K562 (cell line): Measurements from ENCODE around the gene DLGAP1.
A peak's percentile ranks its signal among the peaks of the same experiment; 100 is the strongest.

Experiments
- ASH1L ChIP-seq: fragments of 450-650 bp; IDR thresholded peaks from 2 replicates; pipeline ENCODE4 v1.6.1; 2018; ENCODE audit warnings: borderline replicate concordance, mild to moderate bottlenecking, low read depth; ENCODE audit not compliant: partially characterized antibody
- E2F6 ChIP-seq, 2 experiments: IDR thresholded peaks; 2 replicates each; pipeline ENCODE4 v1.6.1; 2011; ENCODE audit warnings: borderline replicate concordance in 1 of 2, control low read depth in 1 of 2, low read depth in 1 of 2, low read length in 1 of 2, mild to moderate bottlenecking in 1 of 2, mixed read lengths in 1 of 2, moderate library complexity in 1 of 2; ENCODE audit not compliant: insufficient read depth in 1 of 2, insufficient read length in 1 of 2, poor library complexity in 1 of 2, severe bottlenecking in 1 of 2; ENCODE audit errors: extremely low read depth in 1 of 2
- POLR2A ChIP-seq: fragments of 450-650 bp; conservative IDR thresholded peaks from 2 replicates; pipeline ENCODE4 v1.6.1; 2016
- POLR2AphosphoS5 ChIP-seq: IDR thresholded peaks from 2 replicates; pipeline ENCODE4 v1.6.1; 2011; ENCODE audit warnings: mild to moderate bottlenecking, low read depth, low read length, moderate library complexity; ENCODE audit not compliant: control insufficient read depth, insufficient read depth
- SMARCB1 ChIP-seq: IDR thresholded peaks from 2 replicates; pipeline ENCODE4 v1.6.1; 2011; ENCODE audit warnings: improper control_type of control experiment, low read depth; ENCODE audit not compliant: insufficient read length
- ZZZ3 ChIP-seq: fragments of 450-650 bp; IDR thresholded peaks from 2 replicates; pipeline ENCODE4 v1.6.1; 2016; ENCODE audit warnings: antibody characterized with exemption, mild to moderate bottlenecking, moderate library complexity
- TF ChIP-seq, protein P1 (sequence below), 2 experiments: fragments of 450-650 bp in 1 of 2; sonication (generic) in 1 of 2; formaldehyde crosslinking; conservative IDR thresholded peaks; 2 replicates each; pipeline versions ENCODE4 v1.4.0 to v1.8.1; 2020 to 2022; ENCODE audit warnings: mild to moderate bottlenecking in 1 of 2, missing genetic modification reagents in 1 of 2
- TF ChIP-seq, protein P2 (sequence below), 3 experiments: IDR thresholded peaks in 2 of 3; conservative IDR thresholded peaks in 1 of 3; 2 replicates each; pipeline ENCODE4 v1.5.1; 2011 to 2012; ENCODE audit warnings: low read length in 3 of 3, mild to moderate bottlenecking in 3 of 3, control low read depth in 2 of 3, improper control_type of control experiment in 1 of 3, inconsistent platforms in 1 of 3, low read depth in 1 of 3, mixed read lengths in 1 of 3, moderate library complexity in 1 of 3; ENCODE audit not compliant: insufficient read depth in 2 of 3
- TF ChIP-seq, protein P3 (sequence below): sonication (generic); formaldehyde crosslinking; IDR thresholded peaks from 2 replicates; pipeline ENCODE4 v1.8.1; 2023; ENCODE audit warnings: mild to moderate bottlenecking, missing genetic modification reagents
- TF ChIP-seq, protein P4 (sequence below): fragments of 250-450 bp; sonication (Bioruptor Pico); IDR thresholded peaks from 2 replicates; pipeline ENCODE4 v1.6.1; 2021; ENCODE audit warnings: mild to moderate bottlenecking

DNA sequence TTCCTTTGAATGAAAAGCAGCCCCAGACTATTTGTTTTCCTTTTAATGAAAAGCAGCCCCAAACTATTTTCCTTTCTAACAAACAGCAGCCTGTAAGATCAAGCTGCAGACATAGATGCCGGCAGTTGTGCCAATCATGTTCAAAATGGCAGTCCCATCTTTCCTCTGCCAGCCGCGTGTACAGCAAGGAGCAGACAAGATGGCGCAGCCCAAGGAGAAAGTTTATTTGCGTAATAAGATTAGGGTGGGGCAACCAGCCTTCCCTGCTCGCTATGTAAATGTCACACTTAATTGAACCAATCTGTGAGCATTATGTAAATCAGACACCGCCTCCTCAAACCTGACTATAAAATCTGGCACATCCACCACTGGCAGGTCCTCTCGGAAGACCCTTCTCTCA, 779.1 kb downstream of the DLGAP1 start:
- TF ChIP-seq POLR2A (peak; percentile 54; the same call in 1 of the 2 replicates), ASH1L (no peak), POLR2AphosphoS5 (peak; percentile 35; the same call in 1 of the 2 replicates), ZZZ3 (no peak), E2F6 (IDR thresholded peaks at IDR 0.05; ENCODE audit: borderline replicate concordance in 1 of 2, extremely low read depth in 1 of 2, insufficient read depth in 1 of 2, insufficient read length in 1 of 2, low read depth in 1 of 2, low read length in 1 of 2, poor library complexity in 1 of 2, severe bottlenecking in 1 of 2) (peak in 1 of 2 experiments; percentile 39), SMARCB1 (no peak)
- TF ChIP-seq, protein P1, sequence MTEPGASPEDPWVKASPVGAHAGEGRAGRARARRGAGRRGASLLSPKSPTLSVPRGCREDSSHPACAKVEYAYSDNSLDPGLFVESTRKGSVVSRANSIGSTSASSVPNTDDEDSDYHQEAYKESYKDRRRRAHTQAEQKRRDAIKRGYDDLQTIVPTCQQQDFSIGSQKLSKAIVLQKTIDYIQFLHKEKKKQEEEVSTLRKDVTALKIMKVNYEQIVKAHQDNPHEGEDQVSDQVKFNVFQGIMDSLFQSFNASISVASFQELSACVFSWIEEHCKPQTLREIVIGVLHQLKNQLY (CRISPR knock-in tag; conservative IDR thresholded peaks at IDR 0.05), result no peak
- TF ChIP-seq, protein P2, sequence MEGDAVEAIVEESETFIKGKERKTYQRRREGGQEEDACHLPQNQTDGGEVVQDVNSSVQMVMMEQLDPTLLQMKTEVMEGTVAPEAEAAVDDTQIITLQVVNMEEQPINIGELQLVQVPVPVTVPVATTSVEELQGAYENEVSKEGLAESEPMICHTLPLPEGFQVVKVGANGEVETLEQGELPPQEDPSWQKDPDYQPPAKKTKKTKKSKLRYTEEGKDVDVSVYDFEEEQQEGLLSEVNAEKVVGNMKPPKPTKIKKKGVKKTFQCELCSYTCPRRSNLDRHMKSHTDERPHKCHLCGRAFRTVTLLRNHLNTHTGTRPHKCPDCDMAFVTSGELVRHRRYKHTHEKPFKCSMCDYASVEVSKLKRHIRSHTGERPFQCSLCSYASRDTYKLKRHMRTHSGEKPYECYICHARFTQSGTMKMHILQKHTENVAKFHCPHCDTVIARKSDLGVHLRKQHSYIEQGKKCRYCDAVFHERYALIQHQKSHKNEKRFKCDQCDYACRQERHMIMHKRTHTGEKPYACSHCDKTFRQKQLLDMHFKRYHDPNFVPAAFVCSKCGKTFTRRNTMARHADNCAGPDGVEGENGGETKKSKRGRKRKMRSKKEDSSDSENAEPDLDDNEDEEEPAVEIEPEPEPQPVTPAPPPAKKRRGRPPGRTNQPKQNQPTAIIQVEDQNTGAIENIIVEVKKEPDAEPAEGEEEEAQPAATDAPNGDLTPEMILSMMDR (IDR thresholded peaks at IDR 0.05 in 2 of 3, conservative IDR thresholded peaks at IDR 0.05 in 1 of 3; ENCODE audit: insufficient read depth in 2 of 3, low read depth in 1 of 3, low read length in 3 of 3), result no peak
- TF ChIP-seq, protein P3, sequence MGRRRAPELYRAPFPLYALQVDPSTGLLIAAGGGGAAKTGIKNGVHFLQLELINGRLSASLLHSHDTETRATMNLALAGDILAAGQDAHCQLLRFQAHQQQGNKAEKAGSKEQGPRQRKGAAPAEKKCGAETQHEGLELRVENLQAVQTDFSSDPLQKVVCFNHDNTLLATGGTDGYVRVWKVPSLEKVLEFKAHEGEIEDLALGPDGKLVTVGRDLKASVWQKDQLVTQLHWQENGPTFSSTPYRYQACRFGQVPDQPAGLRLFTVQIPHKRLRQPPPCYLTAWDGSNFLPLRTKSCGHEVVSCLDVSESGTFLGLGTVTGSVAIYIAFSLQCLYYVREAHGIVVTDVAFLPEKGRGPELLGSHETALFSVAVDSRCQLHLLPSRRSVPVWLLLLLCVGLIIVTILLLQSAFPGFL (CRISPR knock-in tag), result no peak
- TF ChIP-seq, protein P4, sequence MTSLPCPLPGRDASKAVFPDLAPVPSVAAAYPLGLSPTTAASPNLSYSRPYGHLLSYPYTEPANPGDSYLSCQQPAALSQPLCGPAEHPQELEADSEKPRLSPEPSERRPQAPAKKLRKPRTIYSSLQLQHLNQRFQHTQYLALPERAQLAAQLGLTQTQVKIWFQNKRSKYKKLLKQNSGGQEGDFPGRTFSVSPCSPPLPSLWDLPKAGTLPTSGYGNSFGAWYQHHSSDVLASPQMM, result no peak
